OCI-LY7 (cell line): ENCODE data around the gene PCDH9.

ENCODE experiments used
- CTCF ChIP-seq: fragments of 200-600 bp; sonication (generic); conservative IDR thresholded peaks from 2 replicates; pipeline ENCODE4 v1.5.1; 2014; ENCODE audit warnings: mild to moderate bottlenecking, antibody characterized with exemption, low read length, moderate library complexity, mixed read lengths
- EZH2phosphoT487 ChIP-seq: fragments of 200-600 bp; sonication (generic); IDR thresholded peaks from 2 replicates; pipeline ENCODE4 v1.6.1; 2018; ENCODE audit warnings: low read depth, borderline replicate concordance, mild to moderate bottlenecking, mixed run types, antibody characterized with exemption, low read length, moderate library complexity, mixed read lengths

- TF ChIP-seq CTCF (no peak), EZH2phosphoT487 (no peak)
These were observed 149.8 kb downstream of the PCDH9 start for GRCh38 chr13:67080351-67080750.
